Measurements from ENCODE around the gene OGFOD2.

- TF ChIP-seq CTCF (IDR thresholded peaks at IDR 0.05) (no peak), POLR2A (IDR thresholded peaks at IDR 0.05) (no peak)
Measured at GRCh38 chr12:122966743-122967550, 8.1 kb upstream of the OGFOD2 start.
